DND-41 (cell line): ENCODE data around the gene AKAP13.

Experiments used
- EZH2 ChIP-seq: IDR thresholded peaks from 3 replicates; pipeline ENCODE4 v1.6.1; 2012; ENCODE audit warnings: borderline replicate concordance, low read depth, mild to moderate bottlenecking, moderate library complexity, low read length, inconsistent platforms; ENCODE audit not compliant: severe bottlenecking
- TF ChIP-seq, protein P1 (sequence below): IDR thresholded peaks from 2 replicates; pipeline ENCODE4 v1.5.1; 2012; ENCODE audit warnings: borderline replicate concordance, low read length, moderate library complexity, mild to moderate bottlenecking; ENCODE audit not compliant: poor library complexity, severe bottlenecking; ENCODE audit errors: extremely low read depth

GRCh38 chr15:85681386-85681785 is 301.0 kb downstream of the AKAP13 start:
- TF ChIP-seq, protein P1, sequence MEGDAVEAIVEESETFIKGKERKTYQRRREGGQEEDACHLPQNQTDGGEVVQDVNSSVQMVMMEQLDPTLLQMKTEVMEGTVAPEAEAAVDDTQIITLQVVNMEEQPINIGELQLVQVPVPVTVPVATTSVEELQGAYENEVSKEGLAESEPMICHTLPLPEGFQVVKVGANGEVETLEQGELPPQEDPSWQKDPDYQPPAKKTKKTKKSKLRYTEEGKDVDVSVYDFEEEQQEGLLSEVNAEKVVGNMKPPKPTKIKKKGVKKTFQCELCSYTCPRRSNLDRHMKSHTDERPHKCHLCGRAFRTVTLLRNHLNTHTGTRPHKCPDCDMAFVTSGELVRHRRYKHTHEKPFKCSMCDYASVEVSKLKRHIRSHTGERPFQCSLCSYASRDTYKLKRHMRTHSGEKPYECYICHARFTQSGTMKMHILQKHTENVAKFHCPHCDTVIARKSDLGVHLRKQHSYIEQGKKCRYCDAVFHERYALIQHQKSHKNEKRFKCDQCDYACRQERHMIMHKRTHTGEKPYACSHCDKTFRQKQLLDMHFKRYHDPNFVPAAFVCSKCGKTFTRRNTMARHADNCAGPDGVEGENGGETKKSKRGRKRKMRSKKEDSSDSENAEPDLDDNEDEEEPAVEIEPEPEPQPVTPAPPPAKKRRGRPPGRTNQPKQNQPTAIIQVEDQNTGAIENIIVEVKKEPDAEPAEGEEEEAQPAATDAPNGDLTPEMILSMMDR = no peak
- no peak for TF ChIP-seq EZH2
